Measurements from ENCODE around the gene CADM4.
"Not testable (repeated sequence)": the region's sequence is repeated elsewhere in the genome, so short reads cannot be mapped to it uniquely, and the experiment has no call there.

DNA sequence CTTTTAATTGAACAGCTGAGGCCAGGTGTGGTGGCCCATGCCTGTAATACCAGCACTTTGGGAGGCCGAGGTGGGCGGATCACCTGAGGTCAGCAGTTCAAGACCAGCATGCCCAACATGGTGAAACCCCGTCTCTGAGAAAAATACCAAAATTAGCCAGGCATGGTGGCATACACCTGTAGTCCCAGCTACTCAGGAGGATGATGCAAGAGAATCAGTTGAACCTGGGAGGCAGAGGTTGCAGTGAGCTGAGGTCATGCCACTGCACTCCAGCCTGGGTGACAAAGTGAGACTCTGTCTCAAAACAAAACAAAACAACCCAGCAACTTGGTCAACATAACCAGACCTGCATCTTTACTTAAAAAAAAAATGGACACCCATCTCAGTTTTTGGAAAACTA, 52.6 kb downstream of the CADM4 start:
- TF ChIP-seq, protein P1, sequence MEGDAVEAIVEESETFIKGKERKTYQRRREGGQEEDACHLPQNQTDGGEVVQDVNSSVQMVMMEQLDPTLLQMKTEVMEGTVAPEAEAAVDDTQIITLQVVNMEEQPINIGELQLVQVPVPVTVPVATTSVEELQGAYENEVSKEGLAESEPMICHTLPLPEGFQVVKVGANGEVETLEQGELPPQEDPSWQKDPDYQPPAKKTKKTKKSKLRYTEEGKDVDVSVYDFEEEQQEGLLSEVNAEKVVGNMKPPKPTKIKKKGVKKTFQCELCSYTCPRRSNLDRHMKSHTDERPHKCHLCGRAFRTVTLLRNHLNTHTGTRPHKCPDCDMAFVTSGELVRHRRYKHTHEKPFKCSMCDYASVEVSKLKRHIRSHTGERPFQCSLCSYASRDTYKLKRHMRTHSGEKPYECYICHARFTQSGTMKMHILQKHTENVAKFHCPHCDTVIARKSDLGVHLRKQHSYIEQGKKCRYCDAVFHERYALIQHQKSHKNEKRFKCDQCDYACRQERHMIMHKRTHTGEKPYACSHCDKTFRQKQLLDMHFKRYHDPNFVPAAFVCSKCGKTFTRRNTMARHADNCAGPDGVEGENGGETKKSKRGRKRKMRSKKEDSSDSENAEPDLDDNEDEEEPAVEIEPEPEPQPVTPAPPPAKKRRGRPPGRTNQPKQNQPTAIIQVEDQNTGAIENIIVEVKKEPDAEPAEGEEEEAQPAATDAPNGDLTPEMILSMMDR (IDR thresholded peaks at IDR 0.05; ENCODE audit: low read depth, low read length, missing input control): not testable (repeated sequence)
- not testable (repeated sequence) for TF ChIP-seq TAF1 (conservative IDR thresholded peaks at IDR 0.05); RAD21 (IDR thresholded peaks at IDR 0.05); SP1 (IDR thresholded peaks at IDR 0.05); JUND (IDR thresholded peaks at IDR 0.05); YY1 (IDR thresholded peaks at IDR 0.05); HNF4G (IDR thresholded peaks at IDR 0.05)
- TF ChIP-seq, protein P2, sequence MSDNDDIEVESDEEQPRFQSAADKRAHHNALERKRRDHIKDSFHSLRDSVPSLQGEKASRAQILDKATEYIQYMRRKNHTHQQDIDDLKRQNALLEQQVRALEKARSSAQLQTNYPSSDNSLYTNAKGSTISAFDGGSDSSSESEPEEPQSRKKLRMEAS (IDR thresholded peaks at IDR 0.05): not testable (repeated sequence)
- TF ChIP-seq, protein P3, sequence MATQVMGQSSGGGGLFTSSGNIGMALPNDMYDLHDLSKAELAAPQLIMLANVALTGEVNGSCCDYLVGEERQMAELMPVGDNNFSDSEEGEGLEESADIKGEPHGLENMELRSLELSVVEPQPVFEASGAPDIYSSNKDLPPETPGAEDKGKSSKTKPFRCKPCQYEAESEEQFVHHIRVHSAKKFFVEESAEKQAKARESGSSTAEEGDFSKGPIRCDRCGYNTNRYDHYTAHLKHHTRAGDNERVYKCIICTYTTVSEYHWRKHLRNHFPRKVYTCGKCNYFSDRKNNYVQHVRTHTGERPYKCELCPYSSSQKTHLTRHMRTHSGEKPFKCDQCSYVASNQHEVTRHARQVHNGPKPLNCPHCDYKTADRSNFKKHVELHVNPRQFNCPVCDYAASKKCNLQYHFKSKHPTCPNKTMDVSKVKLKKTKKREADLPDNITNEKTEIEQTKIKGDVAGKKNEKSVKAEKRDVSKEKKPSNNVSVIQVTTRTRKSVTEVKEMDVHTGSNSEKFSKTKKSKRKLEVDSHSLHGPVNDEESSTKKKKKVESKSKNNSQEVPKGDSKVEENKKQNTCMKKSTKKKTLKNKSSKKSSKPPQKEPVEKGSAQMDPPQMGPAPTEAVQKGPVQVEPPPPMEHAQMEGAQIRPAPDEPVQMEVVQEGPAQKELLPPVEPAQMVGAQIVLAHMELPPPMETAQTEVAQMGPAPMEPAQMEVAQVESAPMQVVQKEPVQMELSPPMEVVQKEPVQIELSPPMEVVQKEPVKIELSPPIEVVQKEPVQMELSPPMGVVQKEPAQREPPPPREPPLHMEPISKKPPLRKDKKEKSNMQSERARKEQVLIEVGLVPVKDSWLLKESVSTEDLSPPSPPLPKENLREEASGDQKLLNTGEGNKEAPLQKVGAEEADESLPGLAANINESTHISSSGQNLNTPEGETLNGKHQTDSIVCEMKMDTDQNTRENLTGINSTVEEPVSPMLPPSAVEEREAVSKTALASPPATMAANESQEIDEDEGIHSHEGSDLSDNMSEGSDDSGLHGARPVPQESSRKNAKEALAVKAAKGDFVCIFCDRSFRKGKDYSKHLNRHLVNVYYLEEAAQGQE (IDR thresholded peaks at IDR 0.05): not testable (repeated sequence)
- TF ChIP-seq, protein P4, sequence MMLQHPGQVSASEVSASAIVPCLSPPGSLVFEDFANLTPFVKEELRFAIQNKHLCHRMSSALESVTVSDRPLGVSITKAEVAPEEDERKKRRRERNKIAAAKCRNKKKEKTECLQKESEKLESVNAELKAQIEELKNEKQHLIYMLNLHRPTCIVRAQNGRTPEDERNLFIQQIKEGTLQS (IDR thresholded peaks at IDR 0.05): peak; percentile 39

Data from liver (tissue), 3 donors.